Endodermal cell (in vitro differentiated cells): ENCODE results near the gene TEAD3. TPM values are rescaled to one million over a fixed set of nuclear protein-coding genes. Genes with fewer than 3 reads are reported as not detected.
"Not testable (repeated sequence)": the region's sequence is repeated elsewhere in the genome, so short reads cannot be mapped to it uniquely, and the experiment has no call there.

Experiments
- DNase-seq: peaks from one replicate; pipeline ENCODE4 v3.0.0-alpha.2; 2017
- H3K27ac ChIP-seq: 2 replicates; pipeline ENCODE4 v1.5.1; 2013; ENCODE audit warnings: mild to moderate bottlenecking, low read depth, low read length, moderate library complexity
- H3K27me3 ChIP-seq: 2 replicates; pipeline ENCODE4 v1.6.1; 2013; ENCODE audit warnings: mild to moderate bottlenecking, low read length, moderate library complexity; ENCODE audit not compliant: insufficient read depth, control insufficient read depth, poor library complexity, severe bottlenecking
- H3K36me3 ChIP-seq: 2 replicates; pipeline ENCODE4 v1.7.0; 2013; ENCODE audit warnings: mild to moderate bottlenecking, low read length, moderate library complexity; ENCODE audit not compliant: control insufficient read depth, insufficient read depth
- H3K4me1 ChIP-seq: one replicate; pipeline ENCODE4 v1.7.0; 2013; ENCODE audit warnings: low read length; ENCODE audit not compliant: control insufficient read depth, insufficient read depth
- H3K4me3 ChIP-seq: 2 replicates; pipeline ENCODE4 v1.5.1; 2013; ENCODE audit warnings: mild to moderate bottlenecking, low read length, moderate library complexity
- H3K9ac ChIP-seq: 2 replicates; pipeline ENCODE4 v1.6.1; 2013; ENCODE audit warnings: mild to moderate bottlenecking, low read length, moderate library complexity; ENCODE audit not compliant: poor library complexity, severe bottlenecking; ENCODE audit errors: extremely low read depth
- H3K9me3 ChIP-seq: 2 replicates; pipeline ENCODE4 v1.6.1; 2013; ENCODE audit warnings: mild to moderate bottlenecking, low read length, moderate library complexity; ENCODE audit not compliant: control insufficient read depth
- H3K27ac Mint-ChIP-seq: 2 replicates; pipeline ENCODE4 v1.8.0; 2020; ENCODE audit warnings: mixed read lengths
- H3K27me3 Mint-ChIP-seq: 2 replicates; pipeline ENCODE4 v1.8.0; 2021; ENCODE audit warnings: mild to moderate bottlenecking, mixed read lengths; ENCODE audit not compliant: insufficient read depth
- H3K36me3 Mint-ChIP-seq: 2 replicates; pipeline ENCODE4 v1.8.0; 2020; ENCODE audit warnings: low read depth, mixed read lengths
- H3K4me1 Mint-ChIP-seq: 2 replicates; pipeline ENCODE4 v1.8.0; 2020; ENCODE audit warnings: mixed read lengths
- H3K4me3 Mint-ChIP-seq: 2 replicates; pipeline ENCODE4 v1.8.0; 2020; ENCODE audit warnings: mild to moderate bottlenecking, moderate library complexity, mixed read lengths
- H3K9me3 Mint-ChIP-seq: 2 replicates; pipeline ENCODE4 v1.8.0; 2020; ENCODE audit warnings: mild to moderate bottlenecking, mixed read lengths
- WGBS, 2 experiments: methylation state at CpG; one replicate each; pipeline versions ENCODE4 v1.1.5 to v1.1.7; 2013; ENCODE audit warnings: missing lambda C conversion rate in 2 of 2, mixed read lengths in 1 of 2; ENCODE audit not compliant: insufficient coverage in 1 of 2, insufficient read length in 1 of 2; 5-methylcytosine and 5-hydroxymethylcytosine counted together
- total RNA-seq, 2 donors: library from RNA; stranded (reverse); fragmentation: NEBNext Ultra II Directional in 1 of 2; extraction: Animal tissue kit (Norgen Biotek cat#: 25700) in 1 of 2; gene quantifications; 2 replicates in 1 of 2; 3 replicates in 1 of 2; pipeline ENCODE4 v1.2.1, GENCODE V29; 2021
- TF ChIP-seq, protein P1 (sequence below): fragments of 200-600 bp; sonication (generic); conservative IDR thresholded peaks from 2 replicates; pipeline ENCODE4 v1.5.0; 2021; ENCODE audit warnings: antibody characterized with exemption, mild to moderate bottlenecking

The TEAD3 gene
- total RNA-seq, 2 donors from 2014 or later: 22.7 to 29.2 TPM

DNA sequence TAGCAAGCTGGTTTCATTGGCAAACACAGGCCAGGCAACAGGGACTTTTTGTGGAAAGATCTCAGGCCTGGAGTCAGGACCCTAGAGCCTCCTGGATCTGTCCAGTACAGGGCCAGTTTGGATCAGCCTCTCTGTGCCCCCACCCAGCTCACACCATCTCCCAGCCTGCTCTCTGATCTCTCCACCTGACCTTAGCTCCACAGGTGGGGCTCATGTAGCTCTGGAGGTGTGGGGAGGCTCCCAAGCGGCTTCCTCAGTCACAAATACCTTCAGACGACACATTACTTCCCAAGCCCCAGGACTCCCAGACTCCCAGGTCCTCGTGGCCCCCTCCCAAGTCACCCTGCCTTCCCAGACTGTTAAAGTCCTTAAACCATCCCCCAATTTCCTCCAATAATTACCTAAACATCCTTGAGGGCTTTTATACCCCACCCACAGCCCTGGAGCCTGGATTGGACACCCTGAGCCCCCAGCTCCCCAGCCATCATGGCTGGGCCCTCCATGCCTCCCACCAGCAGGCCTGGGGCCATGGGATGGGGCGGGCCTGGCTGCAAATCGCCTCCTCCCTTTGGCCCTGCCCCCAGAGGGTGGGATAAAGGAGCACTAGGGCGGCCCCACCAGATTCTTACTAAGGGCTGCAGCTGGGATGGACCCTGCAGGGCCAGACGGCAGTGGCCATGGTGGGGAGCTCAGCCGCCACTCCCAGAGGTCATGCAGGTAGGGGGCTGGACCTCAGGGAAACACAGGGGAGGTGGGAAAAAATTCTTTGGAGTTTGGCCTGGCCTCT, 60.6 kb downstream of the TEAD3 start:
- Histone ChIP-seq H3K36me3 (no peaks in the 10 kb centered on the region), H3K27me3 (no peaks in the 10 kb centered on the region), H3K9me3 (no peaks in the 10 kb centered on the region), H3K27ac (no peak overlapping the region), H3K4me1 (peaks cover 5% of the 10 kb centered on the region), H3K9ac (no peak overlapping the region), H3K4me3 (no peak overlapping the region)
- H3K4me3 Mint-ChIP-seq: no peak overlapping the region
- H3K9me3 Mint-ChIP-seq: no peaks in the 10 kb centered on the region
- peaks cover 9% of the 10 kb centered on the region for H3K4me1 Mint-ChIP-seq
- WGBS, 2 experiments: 84 to 94% methylated on average over 5 to 8 of the region's 8 CpGs
- H3K27me3 Mint-ChIP-seq: no peaks in the 10 kb centered on the region
- no peaks in the 10 kb centered on the region for H3K36me3 Mint-ChIP-seq
- DNase-seq: peak; percentile 79
- TF ChIP-seq, protein P1, sequence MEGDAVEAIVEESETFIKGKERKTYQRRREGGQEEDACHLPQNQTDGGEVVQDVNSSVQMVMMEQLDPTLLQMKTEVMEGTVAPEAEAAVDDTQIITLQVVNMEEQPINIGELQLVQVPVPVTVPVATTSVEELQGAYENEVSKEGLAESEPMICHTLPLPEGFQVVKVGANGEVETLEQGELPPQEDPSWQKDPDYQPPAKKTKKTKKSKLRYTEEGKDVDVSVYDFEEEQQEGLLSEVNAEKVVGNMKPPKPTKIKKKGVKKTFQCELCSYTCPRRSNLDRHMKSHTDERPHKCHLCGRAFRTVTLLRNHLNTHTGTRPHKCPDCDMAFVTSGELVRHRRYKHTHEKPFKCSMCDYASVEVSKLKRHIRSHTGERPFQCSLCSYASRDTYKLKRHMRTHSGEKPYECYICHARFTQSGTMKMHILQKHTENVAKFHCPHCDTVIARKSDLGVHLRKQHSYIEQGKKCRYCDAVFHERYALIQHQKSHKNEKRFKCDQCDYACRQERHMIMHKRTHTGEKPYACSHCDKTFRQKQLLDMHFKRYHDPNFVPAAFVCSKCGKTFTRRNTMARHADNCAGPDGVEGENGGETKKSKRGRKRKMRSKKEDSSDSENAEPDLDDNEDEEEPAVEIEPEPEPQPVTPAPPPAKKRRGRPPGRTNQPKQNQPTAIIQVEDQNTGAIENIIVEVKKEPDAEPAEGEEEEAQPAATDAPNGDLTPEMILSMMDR: no peak
- H3K27ac Mint-ChIP-seq: no peak overlapping the region

DNA sequence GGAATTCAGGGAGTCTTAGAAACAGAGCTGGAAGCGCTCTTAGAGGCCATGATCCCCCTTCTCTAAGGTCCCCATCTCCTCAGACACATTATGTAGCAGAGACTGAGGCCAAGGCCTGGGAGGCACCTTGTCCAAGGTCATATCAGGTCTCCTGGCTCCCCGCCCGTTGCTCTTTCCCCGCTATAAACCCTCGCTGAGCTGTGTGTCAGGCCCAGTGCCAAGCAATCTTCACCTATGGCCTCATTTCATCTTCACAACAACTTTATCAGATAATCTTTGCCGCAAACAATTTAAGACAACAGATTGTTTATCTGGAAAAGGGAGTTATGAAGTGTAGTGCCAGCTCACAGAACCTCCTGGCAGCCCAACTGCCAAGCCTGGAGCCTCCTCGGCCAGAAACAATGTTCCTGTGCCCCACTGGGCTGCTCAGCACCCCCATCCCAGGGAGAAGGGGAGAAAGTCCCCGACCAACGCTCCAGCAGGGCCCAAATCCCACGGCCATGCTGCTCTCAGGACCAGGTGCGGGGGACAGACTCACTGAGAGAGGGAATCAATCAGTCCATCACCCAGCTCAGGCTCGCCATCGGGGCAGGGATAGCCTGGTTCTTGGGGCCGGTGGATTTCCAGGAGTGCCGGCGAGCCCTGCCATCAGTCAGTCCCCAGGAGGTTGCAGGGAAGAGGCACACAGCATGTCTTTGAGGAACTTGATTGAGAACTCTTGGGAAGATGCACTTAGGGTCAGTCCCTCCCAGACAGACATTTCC, 61.6 kb downstream of the TEAD3 start:
- Histone ChIP-seq H3K27me3 (no peaks in the 10 kb centered on the region), H3K4me3 (no peak overlapping the region), H3K9me3 (no peaks in the 10 kb centered on the region), H3K27ac (no peak overlapping the region), H3K4me1 (peaks cover 5% of the 10 kb centered on the region), H3K36me3 (no peaks in the 10 kb centered on the region), H3K9ac (no peak overlapping the region)
- Mint-ChIP-seq H3K4me1 (peaks cover 9% of the 10 kb centered on the region), H3K4me3 (no peak overlapping the region), H3K27ac (no peak overlapping the region), H3K9me3 (peaks cover 4% of the 10 kb centered on the region), H3K36me3 (no peaks in the 10 kb centered on the region), H3K27me3 (no peaks in the 10 kb centered on the region)
- TF ChIP-seq, protein P1: no peak
- WGBS, 2 experiments: 86 to 88% methylated on average over 12 to 16 of the region's 16 CpGs
- DNase-seq: no peak

DNA sequence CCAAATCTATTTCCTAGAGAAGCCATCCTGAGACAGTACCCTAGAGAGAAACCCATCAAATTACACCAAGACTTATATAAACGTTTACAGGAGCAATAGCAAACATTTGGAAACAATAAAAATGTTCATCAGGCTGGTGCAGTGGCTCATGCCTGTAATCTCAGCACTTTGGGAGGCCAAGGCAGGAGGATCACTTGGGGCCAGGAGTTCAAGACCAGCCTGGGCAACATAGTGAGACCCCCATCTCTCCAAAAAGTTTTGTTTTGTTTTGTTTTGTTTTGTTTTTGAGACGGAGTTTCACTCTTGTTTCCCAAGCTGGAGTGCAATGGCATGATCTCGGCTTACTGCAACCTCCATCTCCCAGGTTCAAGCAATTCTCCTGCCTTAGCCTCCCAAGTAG, 64.2 kb downstream of the TEAD3 start:
- WGBS, 2 experiments: 91% methylated on average over 3 of the region's 3 CpGs
- not testable (repeated sequence) for DNase-seq, H3K27ac ChIP-seq, H3K4me3 ChIP-seq, H3K27ac Mint-ChIP-seq, H3K4me3 Mint-ChIP-seq, H3K27me3 Mint-ChIP-seq, H3K9ac ChIP-seq, H3K27me3 ChIP-seq, H3K4me1 ChIP-seq, H3K36me3 ChIP-seq, H3K36me3 Mint-ChIP-seq
- Mint-ChIP-seq H3K4me1 (peaks cover 16% of the 10 kb centered on the region), H3K9me3 (peaks cover 16% of the 10 kb centered on the region)
- H3K9me3 ChIP-seq: peaks cover 12% of the 10 kb centered on the region
